ENCODE data around the gene LCT.

Gene LCT

GRCh38 chr2:135742325-135742757 is 94.6 kb downstream of the LCT start:
- DNase-seq (ENCODE audit: low spot score): peak; percentile 41

GRCh38 chr2:135741395-135742324 is 95.3 kb downstream of the LCT start, which contains the start of gene UBXN4:
Gene UBXN4, plus strand, starts transcription at chr2:135741855. Its CDS starts 75 bp downstream, at chr2:135741930.
- peak; percentile 94 for DNase-seq (ENCODE audit: low spot score)

GRCh38 chr2:135741043-135741394 is 96.0 kb downstream of the LCT start:
- no peak for DNase-seq (ENCODE audit: low spot score)

GRCh38 chr2:135740206-135740605 is 96.8 kb downstream of the LCT start:
- no peak for DNase-seq (ENCODE audit: low spot score)
